MM.1S (cell line): ENCODE data around the gene NT5C1A.

ENCODE experiments used
- CTCF ChIP-seq: fragments of 300-600 bp; sonication (generic); IDR thresholded peaks from 2 replicates; pipeline ENCODE4 v1.5.1; 2016; ENCODE audit warnings: antibody characterized with exemption, low read length, mixed read lengths
- EZH2 ChIP-seq: fragments of 300-600 bp; sonication (generic); optimal IDR thresholded peaks from 2 replicates; pipeline ENCODE3; 2017; ENCODE audit warnings: low read depth, mild to moderate bottlenecking, antibody characterized with exemption, low read length, mixed read lengths
- EZH2phosphoT487 ChIP-seq: fragments of 300-600 bp; sonication (generic); IDR thresholded peaks from 2 replicates; pipeline ENCODE4 v1.6.1; 2018; ENCODE audit warnings: antibody characterized with exemption, low read length

- TF ChIP-seq EZH2phosphoT487 (no peak), CTCF (no peak), EZH2 (no peak)
Observed at GRCh38 chr1:39662861-39663260, 9.0 kb downstream of the NT5C1A start.
